LNCAP (cell line): ENCODE measurements around the gene APBA2.

ENCODE experiments used
- CTCF ChIP-seq: fragments of 450-650 bp; IDR thresholded peaks from 2 replicates; pipeline ENCODE4 v1.5.1; 2017; ENCODE audit warnings: mild to moderate bottlenecking

Gene APBA2

GRCh38 chr15:29132735-29133181 is 247.0 kb downstream of the APBA2 start:
- no peak for TF ChIP-seq CTCF

- no peak for TF ChIP-seq CTCF
Observed at GRCh38 chr15:29133321-29133720, 247.5 kb downstream of the APBA2 start.

GRCh38 chr15:29133791-29134190 is 248.0 kb downstream of the APBA2 start:
- no peak for TF ChIP-seq CTCF

- no peak for TF ChIP-seq CTCF
Observed at GRCh38 chr15:29134239-29134638, 248.5 kb downstream of the APBA2 start.

- TF ChIP-seq CTCF = no peak
Observed at GRCh38 chr15:29134641-29135308, 249.0 kb downstream of the APBA2 start.

- TF ChIP-seq CTCF = no peak
Observed at GRCh38 chr15:29135309-29135657, 249.5 kb downstream of the APBA2 start.

GRCh38 chr15:29135702-29136646 is 250.2 kb downstream of the APBA2 start:
- no peak for TF ChIP-seq CTCF
